HG02642 (cell line): ENCODE data around the gene ACTN2.

Experiments used
- ATAC-seq: cut with Tn5 transposase; IDR thresholded peaks from one replicate; pipeline ENCODE4 v1.9.1; 2021; ENCODE audit warnings: mild to moderate bottlenecking; ENCODE audit not compliant: unreplicated experiment, poor library complexity

Gene ACTN2

GRCh38 chr1:236734141-236734765, 48.0 kb downstream of the ACTN2 start:
- ATAC-seq = no peak

- no peak for ATAC-seq
These were observed 50.5 kb downstream of the ACTN2 start for GRCh38 chr1:236736761-236737160.

DNA sequence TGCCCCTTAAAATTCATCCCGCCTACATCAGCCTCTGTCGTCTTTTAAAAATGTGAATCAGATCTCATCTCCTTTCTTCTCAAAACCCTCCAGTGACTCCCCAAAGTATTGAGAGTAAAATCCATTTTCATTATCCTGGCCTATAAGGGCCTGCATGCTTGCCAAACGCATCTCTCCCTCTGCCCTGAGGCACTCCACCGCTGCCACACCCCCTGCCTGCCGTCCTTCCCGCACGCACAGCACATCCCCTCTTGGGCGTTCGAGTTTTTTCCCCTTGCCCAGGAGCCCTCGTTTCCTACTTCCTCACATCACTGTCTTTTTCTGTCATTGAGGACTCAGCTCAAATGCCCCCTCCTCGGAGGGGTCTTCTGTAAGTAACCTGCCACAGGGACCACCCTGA, 55.5 kb downstream of the ACTN2 start:
- no peak for ATAC-seq

GRCh38 chr1:236742421-236743160, 56.3 kb downstream of the ACTN2 start:
- no peak for ATAC-seq

GRCh38 chr1:236744533-236744932, 58.2 kb downstream of the ACTN2 start:
- no peak for ATAC-seq

- ATAC-seq = no peak
These were observed 60.5 kb downstream of the ACTN2 start for GRCh38 chr1:236746785-236747184.

DNA sequence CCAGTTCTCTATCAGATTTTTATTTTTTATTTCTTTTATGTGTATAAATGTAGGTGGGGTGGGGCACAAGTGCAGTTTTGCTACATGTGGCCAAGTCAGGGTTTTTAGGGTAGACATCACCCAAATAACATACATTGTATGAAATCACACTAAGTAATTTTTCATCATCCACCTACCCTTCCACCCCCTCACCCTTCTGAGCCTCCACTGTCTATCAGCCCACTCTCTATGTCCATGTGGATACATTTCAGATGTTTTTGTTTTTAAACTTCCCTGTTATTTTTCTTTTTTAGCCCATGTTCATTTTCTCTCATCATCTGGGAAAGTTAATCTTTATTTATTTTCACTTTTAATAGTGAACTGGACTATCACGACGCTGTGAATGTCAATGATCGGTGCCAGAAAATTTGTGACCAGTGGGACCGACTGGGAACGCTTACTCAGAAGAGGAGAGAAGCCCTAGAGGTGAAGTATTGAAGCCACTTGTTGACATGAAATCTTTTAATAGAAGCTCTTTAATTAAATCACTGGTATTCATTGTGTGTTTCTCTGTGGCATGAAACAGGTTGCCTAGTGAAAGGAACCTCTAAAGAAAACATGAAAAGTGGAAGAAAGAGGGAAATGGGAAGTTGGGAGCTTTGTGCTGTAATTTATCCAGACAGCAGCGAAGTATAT, 61.1 kb downstream of the ACTN2 start:
- ATAC-seq = no peak

DNA sequence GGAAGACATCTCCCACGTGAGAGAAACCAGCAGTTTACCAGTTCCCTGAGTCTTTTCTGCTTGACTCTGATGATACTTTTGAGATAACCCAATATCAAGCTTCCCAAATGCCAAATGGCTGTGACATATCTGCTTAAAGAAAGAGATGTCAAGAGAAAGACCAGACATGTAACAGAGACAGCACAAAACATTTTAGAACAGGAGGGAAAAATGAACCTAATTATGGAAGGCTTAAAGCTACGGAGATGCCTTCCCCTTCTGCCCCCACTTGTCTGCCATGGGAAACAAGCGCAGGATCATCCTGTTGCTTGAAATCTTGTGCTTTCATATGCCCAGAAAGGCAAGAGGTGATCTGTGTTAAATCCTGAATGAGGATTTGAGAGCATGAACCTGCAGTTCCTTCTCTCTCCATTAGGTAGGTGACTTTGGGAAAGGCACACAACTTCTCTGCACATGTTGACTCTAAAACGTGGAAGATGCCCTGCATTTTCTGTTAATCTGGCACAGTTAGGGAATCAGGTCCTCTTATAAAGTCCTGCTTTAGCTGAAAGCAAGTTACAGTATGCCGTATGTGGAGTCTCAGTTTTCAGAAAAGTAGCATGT, 62.1 kb downstream of the ACTN2 start:
- ATAC-seq = no peak

DNA sequence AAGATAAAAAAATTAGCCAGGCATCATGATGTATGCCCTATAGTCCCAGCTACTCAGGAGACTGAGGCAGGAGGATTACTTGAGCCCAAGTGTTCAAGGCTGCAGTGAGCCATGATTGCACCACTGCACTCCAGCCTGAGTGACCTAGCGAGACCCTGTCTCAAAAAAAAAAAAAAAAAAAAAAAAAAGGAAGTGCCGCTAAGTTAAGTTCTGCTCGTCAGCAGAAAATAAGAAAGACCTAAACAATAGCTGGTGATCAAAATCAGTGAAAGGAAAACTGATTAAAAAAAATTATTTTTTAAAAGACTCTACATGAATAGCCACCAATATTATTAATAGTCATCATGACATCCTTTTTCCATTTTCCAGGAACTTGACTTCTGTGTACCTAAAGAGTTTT, 64.6 kb downstream of the ACTN2 start:
- no peak for ATAC-seq

GRCh38 chr1:236751385-236751784, 65.1 kb downstream of the ACTN2 start:
- ATAC-seq = no peak

DNA sequence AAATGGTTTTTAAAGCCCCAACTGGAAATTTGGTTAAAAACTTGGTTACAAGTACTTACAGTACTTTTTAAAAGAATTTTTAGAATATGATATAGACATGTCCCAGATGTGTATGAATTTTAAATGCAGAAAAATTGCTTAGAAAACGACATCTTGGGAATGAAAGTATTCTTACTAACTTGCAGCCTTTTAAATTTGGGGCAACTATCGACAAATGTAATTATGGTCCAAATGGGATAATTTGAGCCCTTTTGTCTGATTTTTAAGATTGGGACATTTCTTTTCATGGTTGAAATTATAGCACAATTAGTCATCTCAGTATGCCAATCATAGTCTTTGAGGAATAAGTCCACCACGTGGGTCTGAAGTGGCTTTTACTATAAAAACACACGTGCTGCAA, 65.6 kb downstream of the ACTN2 start:
- ATAC-seq = no peak

DNA sequence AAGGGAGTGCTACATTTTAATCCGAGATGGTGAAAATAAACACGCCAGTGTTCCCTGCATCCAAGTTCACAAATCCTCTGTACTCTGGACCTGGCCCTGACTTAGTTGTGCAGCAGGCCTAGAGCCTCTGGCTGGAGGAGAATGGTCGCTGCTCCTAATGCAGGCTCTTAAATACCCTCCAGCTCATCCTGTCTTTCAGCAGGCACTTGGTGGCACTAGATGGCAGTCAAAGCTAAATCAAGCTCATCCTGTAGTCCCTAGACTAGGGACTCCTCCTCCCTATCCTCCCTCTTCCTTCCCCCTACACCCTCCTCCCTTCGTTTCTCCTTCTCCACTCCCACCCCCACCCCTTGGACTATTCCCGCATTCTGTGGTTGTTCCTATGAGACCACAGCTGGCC, 67.2 kb downstream of the ACTN2 start:
- ATAC-seq = no peak

DNA sequence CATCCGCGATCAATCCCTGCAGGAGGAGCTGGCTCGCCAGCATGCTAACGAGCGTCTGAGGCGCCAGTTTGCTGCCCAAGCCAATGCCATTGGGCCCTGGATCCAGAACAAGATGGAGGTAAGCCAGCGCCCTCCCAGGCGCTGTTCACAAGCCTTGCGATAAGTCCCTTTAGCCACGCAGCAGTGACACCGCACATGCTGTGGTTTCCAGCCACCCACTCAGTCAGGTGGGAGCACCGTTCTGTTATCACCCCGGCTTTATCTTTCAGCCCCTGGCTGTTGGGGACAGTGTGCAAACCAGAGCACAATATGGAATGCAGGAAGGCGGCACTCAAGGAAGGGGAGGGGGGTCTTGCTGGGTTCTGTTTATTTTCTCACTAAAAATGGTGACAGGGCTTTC, 67.7 kb downstream of the ACTN2 start:
- ATAC-seq = no peak

DNA sequence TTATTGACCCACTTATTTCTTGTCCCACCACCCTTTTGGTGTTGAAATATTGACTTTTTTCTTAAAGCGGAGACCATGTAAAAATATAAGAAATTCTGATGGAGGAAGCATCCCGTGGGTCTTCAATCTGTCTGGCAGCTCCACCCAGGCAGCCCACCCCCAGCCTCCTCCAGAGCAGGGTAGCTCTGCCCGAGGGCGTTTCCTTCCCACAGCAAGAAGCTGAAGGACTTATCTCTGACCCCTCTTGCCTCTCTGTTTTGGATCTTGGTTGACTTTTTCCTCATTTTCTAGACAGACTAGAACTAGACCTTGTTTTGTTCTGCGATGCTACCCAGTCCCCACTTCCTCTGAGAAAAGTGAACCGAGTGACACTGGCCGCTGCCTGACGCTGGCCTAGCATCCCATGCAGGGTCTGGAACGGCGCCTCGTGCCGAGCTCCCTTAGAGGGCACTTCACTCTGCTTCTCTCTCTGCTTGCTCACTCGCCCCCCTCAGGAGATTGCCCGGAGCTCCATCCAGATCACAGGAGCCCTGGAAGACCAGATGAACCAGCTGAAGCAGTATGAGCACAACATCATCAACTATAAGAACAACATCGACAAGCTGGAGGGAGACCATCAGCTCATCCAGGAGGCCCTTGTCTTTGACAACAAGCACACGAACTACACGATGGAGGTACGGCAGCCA, 68.4 kb downstream of the ACTN2 start:
- no peak for ATAC-seq

GRCh38 chr1:236757640-236758039, 71.3 kb downstream of the ACTN2 start:
- ATAC-seq = no peak

GRCh38 chr1:236759252-236759859, 73.1 kb downstream of the ACTN2 start:
- ATAC-seq = no peak

- ATAC-seq = no peak
These were observed 74.2 kb downstream of the ACTN2 start for GRCh38 chr1:236760480-236760879.

- no peak for ATAC-seq
These were observed 74.7 kb downstream of the ACTN2 start for GRCh38 chr1:236760986-236761385.

- no peak for ATAC-seq
These were observed 75.3 kb downstream of the ACTN2 start for GRCh38 chr1:236761397-236762132.

GRCh38 chr1:236762410-236762809, 76.1 kb downstream of the ACTN2 start:
- no peak for ATAC-seq
